Epithelial cell of esophagus (primary cell): Measurements from ENCODE around the gene NKAIN2.
A peak's percentile ranks its signal among the peaks of the same experiment; 100 is the strongest.

Experiments used
- DNase-seq: peaks from one replicate; pipeline ENCODE4 v3.0.0; 2010; ENCODE audit warnings: low read depth
- H3K4me3 ChIP-seq: 2 replicates; pipeline ENCODE4 v1.5.1; 2011; ENCODE audit warnings: mild to moderate bottlenecking, low read length, control low read depth
- CTCF ChIP-seq: IDR thresholded peaks from 2 replicates; pipeline ENCODE4 v1.5.1; 2011; ENCODE audit warnings: low read depth, mild to moderate bottlenecking, low read length, control low read depth, inconsistent platforms; ENCODE audit not compliant: insufficient read depth; ENCODE audit errors: missing control alignments

The NKAIN2 gene

GRCh38 chr6:124200661-124201060, 397.0 kb downstream of the NKAIN2 start:
- DNase-seq = no peak
- TF ChIP-seq CTCF = no peak
- H3K4me3 ChIP-seq = no peak overlapping the region

GRCh38 chr6:124203101-124203811, 399.6 kb downstream of the NKAIN2 start:
- peak; percentile 69 for DNase-seq
- TF ChIP-seq CTCF = no peak
- no peak overlapping the region for H3K4me3 ChIP-seq

- TF ChIP-seq CTCF = no peak
- peak; percentile 66 for DNase-seq
- no peak overlapping the region for H3K4me3 ChIP-seq
Observed at GRCh38 chr6:124203812-124204167, 400.1 kb downstream of the NKAIN2 start.

- DNase-seq = no peak
- TF ChIP-seq CTCF = no peak
- no peak overlapping the region for H3K4me3 ChIP-seq
Observed at GRCh38 chr6:124205921-124206320, 402.3 kb downstream of the NKAIN2 start.

GRCh38 chr6:124223611-124224345, 420.1 kb downstream of the NKAIN2 start:
- no peak overlapping the region for H3K4me3 ChIP-seq
- DNase-seq = peak; percentile 47
- TF ChIP-seq CTCF = no peak

GRCh38 chr6:124226396-124226795, 422.7 kb downstream of the NKAIN2 start:
- no peak overlapping the region for H3K4me3 ChIP-seq
- TF ChIP-seq CTCF = no peak
- DNase-seq = peak; percentile 28
